GM12801 (cell line): ENCODE results near the gene GNB1L.

Experiments used
- TF ChIP-seq, protein P1 (sequence below): IDR thresholded peaks from one replicate; pipeline ENCODE4 v1.5.1; 2011; ENCODE audit warnings: control low read depth; ENCODE audit not compliant: insufficient read length; ENCODE audit errors: extremely low read depth

The GNB1L gene

DNA sequence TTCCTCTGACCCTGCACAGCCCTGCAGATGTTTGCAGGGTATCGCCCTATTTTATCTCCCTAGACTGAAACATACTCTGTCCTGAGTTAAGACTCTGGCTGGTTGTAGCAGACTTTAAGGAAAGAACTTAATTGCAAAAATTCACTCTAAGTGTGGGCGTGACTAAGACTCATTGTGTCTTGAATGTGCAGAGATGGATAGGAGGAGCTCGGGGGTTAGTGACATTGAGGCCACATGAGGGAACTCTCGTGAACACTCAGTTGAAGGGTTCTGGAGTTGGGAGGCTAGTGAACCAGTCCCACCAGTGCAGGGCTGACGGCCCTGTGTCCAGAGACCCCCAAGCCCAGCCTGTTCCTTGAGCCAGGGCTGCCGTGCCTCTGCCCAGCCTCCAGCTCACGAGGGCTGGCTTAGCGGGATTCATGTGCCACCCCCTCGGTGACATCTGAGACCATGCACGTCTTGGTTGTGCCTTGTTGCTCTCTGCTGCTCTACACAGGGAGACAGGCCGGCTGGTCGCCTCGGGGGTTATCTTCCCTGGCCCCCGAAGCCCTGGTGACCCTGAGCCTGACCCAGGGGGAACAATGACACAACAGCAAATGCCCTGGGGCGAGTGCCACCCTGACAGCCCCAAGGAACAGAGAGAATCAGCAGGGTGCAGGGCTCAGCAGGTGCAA is 105.5 kb downstream of the GNB1L start:
- TF ChIP-seq, protein P1, sequence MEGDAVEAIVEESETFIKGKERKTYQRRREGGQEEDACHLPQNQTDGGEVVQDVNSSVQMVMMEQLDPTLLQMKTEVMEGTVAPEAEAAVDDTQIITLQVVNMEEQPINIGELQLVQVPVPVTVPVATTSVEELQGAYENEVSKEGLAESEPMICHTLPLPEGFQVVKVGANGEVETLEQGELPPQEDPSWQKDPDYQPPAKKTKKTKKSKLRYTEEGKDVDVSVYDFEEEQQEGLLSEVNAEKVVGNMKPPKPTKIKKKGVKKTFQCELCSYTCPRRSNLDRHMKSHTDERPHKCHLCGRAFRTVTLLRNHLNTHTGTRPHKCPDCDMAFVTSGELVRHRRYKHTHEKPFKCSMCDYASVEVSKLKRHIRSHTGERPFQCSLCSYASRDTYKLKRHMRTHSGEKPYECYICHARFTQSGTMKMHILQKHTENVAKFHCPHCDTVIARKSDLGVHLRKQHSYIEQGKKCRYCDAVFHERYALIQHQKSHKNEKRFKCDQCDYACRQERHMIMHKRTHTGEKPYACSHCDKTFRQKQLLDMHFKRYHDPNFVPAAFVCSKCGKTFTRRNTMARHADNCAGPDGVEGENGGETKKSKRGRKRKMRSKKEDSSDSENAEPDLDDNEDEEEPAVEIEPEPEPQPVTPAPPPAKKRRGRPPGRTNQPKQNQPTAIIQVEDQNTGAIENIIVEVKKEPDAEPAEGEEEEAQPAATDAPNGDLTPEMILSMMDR = no peak

DNA sequence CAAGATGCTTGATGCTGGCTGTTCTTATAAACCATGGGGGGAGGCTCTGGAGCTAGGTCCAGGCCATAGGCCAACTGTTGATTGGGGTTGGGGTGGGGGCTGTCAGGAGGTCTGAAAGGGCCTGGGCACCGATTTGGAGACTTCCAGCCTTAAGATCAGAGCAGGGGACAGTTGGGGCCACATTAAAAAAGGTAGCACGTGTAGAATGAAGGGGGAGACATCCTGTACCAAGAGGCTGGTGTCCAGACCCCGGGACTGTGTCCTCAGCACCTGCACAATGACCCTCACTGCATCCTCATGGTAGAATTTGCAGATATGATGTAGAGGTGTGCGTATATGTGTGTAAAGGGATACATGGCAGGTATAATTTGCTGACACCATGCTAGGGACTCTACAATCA is 106.5 kb downstream of the GNB1L start:
- TF ChIP-seq, protein P1 = no peak

DNA sequence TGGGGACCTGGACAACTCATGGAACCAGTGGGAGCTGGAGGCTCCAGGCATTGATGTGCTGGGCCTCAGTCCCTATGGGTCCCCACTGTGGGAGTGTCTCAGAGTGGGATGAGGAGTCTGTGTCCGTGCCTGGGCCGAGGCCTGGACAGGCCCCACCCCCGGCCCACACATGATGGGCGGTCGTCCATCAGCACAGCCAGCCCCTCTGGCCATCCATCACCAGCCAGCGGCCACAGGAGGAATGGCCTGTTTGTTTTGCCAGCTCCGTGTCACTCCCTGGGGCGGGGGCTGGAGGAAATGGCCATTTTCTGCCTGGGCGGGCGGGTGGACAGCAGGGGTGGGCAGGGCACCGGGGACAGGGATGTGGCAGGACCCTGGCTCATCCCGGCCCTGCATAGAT is 107.1 kb downstream of the GNB1L start:
- TF ChIP-seq, protein P1 = no peak

DNA sequence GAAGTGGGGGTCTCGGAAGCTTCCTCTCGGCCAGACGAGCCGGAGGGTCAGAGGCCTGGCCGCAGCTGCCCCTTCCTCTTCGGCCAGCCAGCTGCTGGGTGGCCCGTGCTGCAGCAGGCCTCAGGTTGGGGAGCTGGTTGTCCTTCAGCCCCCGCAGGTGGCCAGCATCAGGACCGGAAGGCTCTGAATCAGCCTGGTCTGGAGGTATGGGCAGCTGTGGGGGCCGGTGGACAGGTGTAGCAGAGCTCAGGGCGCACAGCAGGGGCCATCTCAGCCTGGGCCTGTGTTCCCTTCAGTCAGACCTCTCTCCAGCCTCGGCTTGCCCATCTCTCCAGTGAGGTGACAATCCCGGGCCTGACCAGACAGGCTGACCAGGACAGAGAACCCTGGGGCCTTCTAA is 107.9 kb downstream of the GNB1L start:
- TF ChIP-seq, protein P1 = no peak

DNA sequence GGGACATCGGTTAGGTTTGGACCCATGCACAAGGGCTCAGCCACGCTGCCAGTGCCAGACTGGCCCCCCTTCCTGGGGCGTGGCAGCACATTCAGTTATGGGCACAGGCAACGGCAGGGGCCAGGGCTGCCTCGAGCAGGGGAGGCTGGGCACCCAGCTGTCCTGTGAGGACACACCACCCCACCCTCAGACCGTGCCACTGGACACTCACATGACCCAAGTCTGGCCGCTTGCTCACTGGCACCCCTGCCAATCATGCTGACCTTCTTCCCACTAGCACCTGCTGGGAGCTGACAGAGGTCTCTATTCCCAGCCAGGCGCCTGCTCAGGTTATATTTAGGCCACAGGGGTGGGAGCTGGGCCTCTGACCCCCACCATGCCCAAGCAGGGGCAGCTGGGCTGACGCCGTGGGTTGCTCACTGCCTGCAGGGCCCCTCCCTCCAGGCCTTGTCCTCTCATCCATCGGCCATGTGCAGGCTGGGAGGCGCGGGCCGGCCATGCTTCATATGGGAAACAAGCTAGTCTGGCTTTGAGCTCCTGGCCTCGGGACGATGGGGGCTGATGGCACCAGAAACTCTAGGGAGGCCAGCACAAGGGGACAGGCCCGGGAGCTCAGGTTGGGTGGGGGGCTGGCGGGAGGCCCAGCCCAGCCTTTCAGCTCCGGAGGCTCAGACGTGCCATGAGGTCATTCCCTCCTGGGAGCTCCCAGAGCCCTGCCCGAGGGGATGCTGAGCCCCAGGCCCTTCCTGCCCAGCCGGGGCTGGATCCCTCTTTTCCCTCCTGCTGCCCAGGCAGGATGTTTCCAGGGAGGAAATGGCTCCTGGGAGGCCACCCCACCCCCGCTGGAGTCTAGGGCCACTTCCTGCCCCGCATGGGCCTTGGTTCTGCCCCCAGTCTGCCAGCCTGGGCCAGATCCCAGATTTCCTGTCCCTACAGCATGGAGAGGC is 109.2 kb downstream of the GNB1L start:
- TF ChIP-seq, protein P1 = no peak

DNA sequence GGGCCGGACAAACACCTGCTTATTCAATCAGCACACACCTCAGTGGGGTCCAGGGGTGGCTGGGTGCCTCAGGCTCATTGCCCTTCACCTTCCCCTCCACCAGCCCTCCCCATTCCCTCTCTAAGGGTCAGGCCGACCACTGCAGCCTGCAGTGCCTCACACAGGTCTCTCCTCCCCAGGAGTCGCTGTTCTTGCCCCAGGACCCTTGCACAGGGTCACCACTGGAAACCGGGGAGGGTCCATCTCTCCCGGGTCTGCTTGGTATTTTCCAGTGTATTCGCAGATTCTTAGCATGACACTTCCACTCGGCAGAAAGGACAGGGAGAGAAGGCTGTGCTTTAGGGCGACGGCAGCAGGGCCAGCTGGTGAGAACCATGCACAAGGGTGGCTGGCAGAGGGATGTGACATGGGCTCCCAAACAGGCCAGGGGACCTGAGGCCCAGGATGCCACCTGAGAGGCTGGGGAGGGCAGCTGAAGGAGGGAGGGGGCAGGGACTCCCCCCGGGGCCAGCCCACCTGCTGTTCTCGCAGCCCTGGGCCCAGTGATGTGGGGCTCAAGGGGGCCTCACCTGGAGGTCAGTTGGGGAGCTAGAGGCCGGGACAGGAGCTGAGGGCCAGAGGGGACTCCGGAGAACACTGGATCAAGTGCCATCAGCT is 110.2 kb downstream of the GNB1L start:
- TF ChIP-seq, protein P1 = no peak

DNA sequence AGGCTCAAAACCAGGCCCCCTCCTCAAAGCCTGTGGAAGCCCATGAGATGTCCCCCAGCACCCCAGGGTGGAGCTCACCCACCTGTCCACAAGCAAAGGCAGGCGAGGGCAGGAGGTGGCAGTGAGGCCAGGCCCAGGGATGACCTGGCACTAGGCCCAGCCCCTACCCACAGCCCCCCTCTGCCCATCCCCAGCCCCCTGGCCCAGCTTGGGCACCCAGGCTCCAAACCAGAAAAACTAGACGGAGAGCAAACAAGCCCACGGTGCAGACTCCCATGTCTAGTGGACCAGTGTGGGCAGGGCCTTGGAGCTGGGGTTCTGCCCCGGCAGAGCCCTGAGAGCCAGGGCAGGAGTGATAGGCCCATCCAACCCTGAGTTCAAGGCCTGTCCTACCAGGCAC is 111.0 kb downstream of the GNB1L start:
- TF ChIP-seq, protein P1 = no peak
